Body of pancreas (tissue), 4 donors: Measurements from ENCODE around the gene CFAP97D2.

ENCODE experiments used
- POLR2A ChIP-seq, 3 donors: fragments of 450-650 bp; IDR thresholded peaks; one replicate each; pipeline ENCODE4 v1.6.1; 2016; ENCODE audit warnings: antibody characterized with exemption in 3 of 3, mild to moderate bottlenecking in 2 of 3
- TF ChIP-seq, protein P1 (sequence below), 7 experiments: fragments of 450-650 bp in 4 of 7; fragments of 200-600 bp in 3 of 7; sonication (generic) in 3 of 7; IDR thresholded peaks; one replicate each; pipeline ENCODE4 v1.5.1; 2016 to 2019; ENCODE audit warnings: antibody characterized with exemption in 7 of 7

DNA sequence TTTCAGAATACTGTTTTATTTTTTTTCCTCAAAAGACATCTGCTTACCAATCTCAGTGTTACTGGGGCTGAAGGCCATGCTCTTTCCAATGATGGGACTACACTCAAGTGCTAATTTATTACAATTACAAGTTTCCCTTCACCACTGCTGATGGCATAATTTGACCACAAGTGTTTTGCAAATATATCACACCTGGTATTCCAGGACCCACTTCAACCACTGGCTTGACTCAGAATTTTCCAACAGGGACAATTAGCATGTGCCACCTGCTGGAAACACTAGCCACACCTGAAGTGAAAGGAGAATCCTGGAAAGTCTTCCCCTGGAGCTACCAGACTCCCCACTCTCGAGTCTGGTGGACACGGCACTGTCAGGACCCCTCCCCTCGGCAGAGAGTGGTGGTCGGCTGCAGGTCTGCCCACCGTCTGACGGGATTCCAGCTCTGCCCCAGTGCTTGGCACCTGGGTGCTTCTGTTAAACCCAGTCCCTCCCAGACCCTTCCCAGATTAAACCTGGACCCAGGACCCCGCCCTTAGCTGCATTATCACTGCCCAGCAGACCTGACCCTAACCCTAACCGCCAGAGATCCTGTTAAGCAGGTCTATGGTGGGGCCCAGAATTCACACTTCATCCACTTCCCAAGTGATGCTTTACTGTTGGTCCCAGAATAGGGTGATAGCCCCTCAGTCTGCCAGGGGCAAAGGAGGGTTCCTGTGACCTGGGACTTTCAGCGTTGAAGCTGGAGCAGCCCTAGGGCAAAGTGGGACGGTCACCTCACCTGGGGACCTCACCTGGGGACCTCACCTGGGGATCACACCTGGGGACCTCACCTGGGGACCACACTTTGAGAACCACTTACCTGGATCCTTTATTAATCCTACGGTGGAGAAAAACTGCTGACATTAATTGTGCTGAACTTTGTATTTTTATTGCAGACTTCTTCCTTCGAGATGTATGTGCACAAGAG, 29.0 kb upstream of the CFAP97D2 start:
- TF ChIP-seq, protein P1, sequence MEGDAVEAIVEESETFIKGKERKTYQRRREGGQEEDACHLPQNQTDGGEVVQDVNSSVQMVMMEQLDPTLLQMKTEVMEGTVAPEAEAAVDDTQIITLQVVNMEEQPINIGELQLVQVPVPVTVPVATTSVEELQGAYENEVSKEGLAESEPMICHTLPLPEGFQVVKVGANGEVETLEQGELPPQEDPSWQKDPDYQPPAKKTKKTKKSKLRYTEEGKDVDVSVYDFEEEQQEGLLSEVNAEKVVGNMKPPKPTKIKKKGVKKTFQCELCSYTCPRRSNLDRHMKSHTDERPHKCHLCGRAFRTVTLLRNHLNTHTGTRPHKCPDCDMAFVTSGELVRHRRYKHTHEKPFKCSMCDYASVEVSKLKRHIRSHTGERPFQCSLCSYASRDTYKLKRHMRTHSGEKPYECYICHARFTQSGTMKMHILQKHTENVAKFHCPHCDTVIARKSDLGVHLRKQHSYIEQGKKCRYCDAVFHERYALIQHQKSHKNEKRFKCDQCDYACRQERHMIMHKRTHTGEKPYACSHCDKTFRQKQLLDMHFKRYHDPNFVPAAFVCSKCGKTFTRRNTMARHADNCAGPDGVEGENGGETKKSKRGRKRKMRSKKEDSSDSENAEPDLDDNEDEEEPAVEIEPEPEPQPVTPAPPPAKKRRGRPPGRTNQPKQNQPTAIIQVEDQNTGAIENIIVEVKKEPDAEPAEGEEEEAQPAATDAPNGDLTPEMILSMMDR (IDR thresholded peaks at IDR 0.05) = peak in 2 of 7 experiments; percentile 12 to 18
- no peak for TF ChIP-seq POLR2A (IDR thresholded peaks at IDR 0.05)
